Osteocyte (in vitro differentiated cells): ENCODE data around the gene RPRD2. TPM values are rescaled to one million over a fixed set of nuclear protein-coding genes. Genes with fewer than 3 reads are reported as not detected.

Experiments used
- DNase-seq: peaks from one replicate; pipeline ENCODE4 v3.0.0; 2021; ENCODE audit warnings: mixed read lengths; ENCODE audit not compliant: unreplicated experiment; ENCODE audit errors: extremely low spot score
- H3K27ac Mint-ChIP-seq: one replicate; pipeline ENCODE4 v1.8.0; 2021; ENCODE audit warnings: mild to moderate bottlenecking, mixed read lengths; ENCODE audit not compliant: unreplicated experiment
- H3K27me3 Mint-ChIP-seq: one replicate; pipeline ENCODE4 v1.8.0; 2021; ENCODE audit warnings: mixed read lengths; ENCODE audit not compliant: unreplicated experiment
- H3K36me3 Mint-ChIP-seq: one replicate; pipeline ENCODE4 v1.8.0; 2021; ENCODE audit warnings: mixed read lengths; ENCODE audit not compliant: unreplicated experiment
- H3K4me1 Mint-ChIP-seq: one replicate; pipeline ENCODE4 v1.8.0; 2021; ENCODE audit warnings: mixed read lengths; ENCODE audit not compliant: unreplicated experiment
- H3K4me3 Mint-ChIP-seq: one replicate; pipeline ENCODE4 v1.8.0; 2021; ENCODE audit warnings: mild to moderate bottlenecking, moderate library complexity, mixed read lengths; ENCODE audit not compliant: unreplicated experiment
- H3K9me3 Mint-ChIP-seq: one replicate; pipeline ENCODE4 v1.8.0; 2021; ENCODE audit warnings: mixed read lengths; ENCODE audit not compliant: unreplicated experiment
- total RNA-seq: library from RNA; stranded (reverse); gene quantifications from 2 replicates; pipeline ENCODE4 v1.2.1, GENCODE V29; 2021
- TF ChIP-seq, protein P1 (sequence below): fragments of 200-600 bp; sonication (generic); IDR thresholded peaks from 2 replicates; pipeline ENCODE4 v1.5.0; 2021; ENCODE audit warnings: antibody characterized with exemption, mild to moderate bottlenecking, moderate library complexity

Gene RPRD2
- total RNA-seq, 1 donor from 2014 or later, result 29.9 TPM

DNA sequence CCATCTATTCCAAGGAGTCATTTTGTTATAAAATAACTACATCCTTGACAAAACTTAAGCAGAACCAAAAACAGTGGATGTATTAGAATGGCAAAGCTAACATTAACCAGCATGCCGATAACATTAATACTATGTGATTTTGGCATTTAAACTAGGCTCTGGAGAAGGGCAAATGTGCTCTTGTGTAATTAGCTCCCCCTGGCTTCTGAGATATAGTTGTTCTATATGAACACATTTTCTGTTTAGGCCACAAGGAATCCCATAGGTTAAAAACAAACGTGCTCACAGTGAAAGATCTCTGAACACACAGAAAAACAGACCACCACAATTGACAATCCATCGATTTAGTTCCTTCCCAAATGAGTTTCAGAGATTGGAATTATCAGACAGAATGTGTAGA is 65.9 kb downstream of the RPRD2 start:
- Mint-ChIP-seq H3K4me1 (no peaks in the 10 kb centered on the region), H3K4me3 (no peak overlapping the region), H3K27ac (no peak overlapping the region), H3K27me3 (no peaks in the 10 kb centered on the region), H3K36me3 (peaks cover 7% of the 10 kb centered on the region), H3K9me3 (no peaks in the 10 kb centered on the region)
- no peak for DNase-seq
- TF ChIP-seq, protein P1, sequence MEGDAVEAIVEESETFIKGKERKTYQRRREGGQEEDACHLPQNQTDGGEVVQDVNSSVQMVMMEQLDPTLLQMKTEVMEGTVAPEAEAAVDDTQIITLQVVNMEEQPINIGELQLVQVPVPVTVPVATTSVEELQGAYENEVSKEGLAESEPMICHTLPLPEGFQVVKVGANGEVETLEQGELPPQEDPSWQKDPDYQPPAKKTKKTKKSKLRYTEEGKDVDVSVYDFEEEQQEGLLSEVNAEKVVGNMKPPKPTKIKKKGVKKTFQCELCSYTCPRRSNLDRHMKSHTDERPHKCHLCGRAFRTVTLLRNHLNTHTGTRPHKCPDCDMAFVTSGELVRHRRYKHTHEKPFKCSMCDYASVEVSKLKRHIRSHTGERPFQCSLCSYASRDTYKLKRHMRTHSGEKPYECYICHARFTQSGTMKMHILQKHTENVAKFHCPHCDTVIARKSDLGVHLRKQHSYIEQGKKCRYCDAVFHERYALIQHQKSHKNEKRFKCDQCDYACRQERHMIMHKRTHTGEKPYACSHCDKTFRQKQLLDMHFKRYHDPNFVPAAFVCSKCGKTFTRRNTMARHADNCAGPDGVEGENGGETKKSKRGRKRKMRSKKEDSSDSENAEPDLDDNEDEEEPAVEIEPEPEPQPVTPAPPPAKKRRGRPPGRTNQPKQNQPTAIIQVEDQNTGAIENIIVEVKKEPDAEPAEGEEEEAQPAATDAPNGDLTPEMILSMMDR, result peak; percentile 22

DNA sequence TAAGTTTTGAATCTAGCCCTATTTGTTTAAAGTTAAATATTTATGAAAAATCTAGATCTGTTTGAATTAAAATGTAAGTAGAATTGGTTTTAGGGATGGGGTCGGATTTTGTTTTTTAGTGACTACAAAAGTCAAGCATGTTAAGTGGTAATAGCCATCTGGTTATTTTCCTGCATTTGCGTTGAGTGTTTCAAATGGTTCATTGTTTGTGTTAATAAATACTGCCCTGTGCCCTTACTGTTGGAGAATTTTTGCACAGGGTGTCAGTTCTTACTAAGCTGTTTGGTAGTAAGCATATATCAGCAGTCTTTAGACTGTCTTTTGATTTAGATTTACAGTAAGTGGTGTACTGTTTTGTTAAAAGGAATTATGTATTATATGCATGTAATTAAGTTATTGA is 77.2 kb downstream of the RPRD2 start:
- Mint-ChIP-seq H3K27me3 (no peaks in the 10 kb centered on the region), H3K4me1 (no peaks in the 10 kb centered on the region), H3K4me3 (no peak overlapping the region), H3K27ac (no peak overlapping the region), H3K36me3 (peaks cover 41% of the 10 kb centered on the region), H3K9me3 (peaks cover under 1% of the 10 kb centered on the region)
- TF ChIP-seq, protein P1, result no peak
- DNase-seq, result no peak

DNA sequence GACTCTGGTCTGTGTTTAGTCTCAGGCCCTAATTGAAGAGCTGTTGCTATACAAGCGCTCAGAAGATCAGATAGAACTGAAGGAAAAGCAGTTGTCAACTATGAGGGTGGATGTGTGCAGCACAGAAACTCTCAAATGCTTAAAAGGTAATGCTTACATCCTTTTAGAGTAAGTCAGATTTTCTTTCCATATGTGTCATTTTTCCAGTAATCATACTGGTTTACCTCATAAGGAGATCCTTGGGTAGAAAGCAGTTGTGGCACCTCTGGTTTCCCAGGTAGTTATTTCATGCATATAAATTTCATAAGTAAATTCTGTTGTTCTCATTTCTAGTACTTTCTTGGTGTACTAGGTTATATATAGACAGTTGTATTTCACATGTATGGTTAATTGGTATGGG is 80.3 kb downstream of the RPRD2 start:
- TF ChIP-seq, protein P1, result no peak
- H3K36me3 Mint-ChIP-seq, result peaks cover 48% of the 10 kb centered on the region
- H3K27me3 Mint-ChIP-seq, result no peaks in the 10 kb centered on the region
- no peaks in the 10 kb centered on the region for H3K9me3 Mint-ChIP-seq
- no peak overlapping the region for H3K4me3 Mint-ChIP-seq
- H3K27ac Mint-ChIP-seq, result no peak overlapping the region
- H3K4me1 Mint-ChIP-seq, result no peaks in the 10 kb centered on the region
- no peak for DNase-seq

DNA sequence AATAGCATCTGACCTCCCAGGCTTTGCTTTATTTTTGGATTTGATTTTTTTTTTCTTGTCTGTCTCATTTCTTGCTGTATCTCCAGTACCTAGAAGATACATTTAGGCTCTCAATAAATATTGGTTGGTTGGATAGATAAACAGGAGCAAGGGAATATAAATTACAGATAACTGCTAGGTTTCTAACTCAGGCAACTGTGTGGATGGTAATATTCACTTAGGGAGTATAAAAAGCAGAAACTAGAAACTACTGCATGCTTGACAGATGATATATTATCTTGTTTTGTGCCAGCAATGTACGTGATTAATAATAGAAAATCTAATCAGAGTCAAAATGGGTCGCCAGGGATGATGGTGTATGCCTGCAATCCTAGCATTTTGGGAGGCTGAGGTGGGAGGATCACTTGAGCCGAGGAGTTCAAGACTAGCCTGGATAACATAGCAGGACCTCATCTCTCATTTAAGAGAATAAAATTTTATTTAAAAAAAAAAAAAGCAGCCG is 92.2 kb downstream of the RPRD2 start:
- H3K27me3 Mint-ChIP-seq, result no peaks in the 10 kb centered on the region
- no peak for DNase-seq
- no peaks in the 10 kb centered on the region for H3K9me3 Mint-ChIP-seq
- no peak overlapping the region for H3K27ac Mint-ChIP-seq
- no peaks in the 10 kb centered on the region for H3K4me1 Mint-ChIP-seq
- peaks cover 23% of the 10 kb centered on the region for H3K36me3 Mint-ChIP-seq
- TF ChIP-seq, protein P1, result no peak
- H3K4me3 Mint-ChIP-seq, result no peak overlapping the region

DNA sequence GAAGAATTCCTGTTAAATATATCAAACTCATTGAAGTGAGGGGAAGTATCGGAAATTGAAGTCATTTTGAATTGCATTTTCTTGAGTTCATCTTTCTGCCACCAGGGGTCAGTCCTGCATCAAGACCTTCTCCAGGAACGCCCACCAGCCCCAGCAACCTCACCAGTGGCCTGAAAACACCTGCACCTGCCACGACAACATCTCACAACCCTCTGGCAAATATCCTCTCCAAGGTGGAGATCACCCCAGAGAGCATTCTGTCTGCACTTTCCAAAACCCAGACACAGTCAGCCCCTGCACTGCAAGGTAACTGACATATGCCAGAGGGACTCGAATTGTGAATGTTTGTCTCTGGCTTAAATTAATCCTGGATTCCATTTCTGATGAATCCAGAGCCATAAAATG is 100.5 kb downstream of the RPRD2 start:
- DNase-seq, result peak; percentile 84
- Mint-ChIP-seq H3K4me1 (no peaks in the 10 kb centered on the region), H3K27me3 (no peaks in the 10 kb centered on the region), H3K9me3 (no peaks in the 10 kb centered on the region), H3K36me3 (peaks cover 11% of the 10 kb centered on the region), H3K27ac (no peak overlapping the region), H3K4me3 (no peak overlapping the region)
- TF ChIP-seq, protein P1, result peak; percentile 79
